ENCODE data around the gene LGR4. TPM values are rescaled to one million over a fixed set of nuclear protein-coding genes. Genes with fewer than 3 reads are reported as not detected.

The LGR4 gene
- total RNA-seq, 1 experiment from 2014 or later = 37.1 TPM

DNA sequence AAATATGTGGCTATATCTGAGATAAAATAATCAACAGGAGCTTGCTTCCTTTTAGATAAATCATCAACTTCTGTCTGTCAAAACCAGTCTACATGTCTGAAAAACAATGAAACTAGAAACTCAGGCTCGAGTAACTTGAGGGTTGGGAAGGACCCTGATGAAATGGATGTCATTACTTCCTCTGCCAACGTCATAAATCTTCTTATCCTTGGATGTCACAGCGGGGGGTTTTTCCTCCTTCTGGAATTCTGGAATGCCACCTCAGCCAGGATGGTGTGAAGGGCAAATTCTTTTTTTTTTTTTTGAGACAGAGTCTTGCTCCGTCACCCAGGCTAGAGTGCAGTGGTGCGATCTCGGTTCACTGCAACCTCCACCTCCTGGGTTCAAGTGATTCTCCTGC, 13.4 kb downstream of the LGR4 start:
- no TSS peak for BruUV-seq (replicated peaks)
- H3K4me1 Mint-ChIP-seq (ENCODE audit: low read depth, unreplicated experiment) = peaks cover 56% of the 10 kb centered on the region
- ChIA-PET POLR2A (no interaction called here), CTCF (interaction anchor here (0.6 to 0.7 kb wide), 2 partner anchors 13 to 226 kb away, joined by 3 to 15 read pairs; partner anchors contain the start of gene LGR4)
- no peaks in the 10 kb centered on the region for H3K27me3 Mint-ChIP-seq (ENCODE audit: insufficient read depth, unreplicated experiment)
- no peak overlapping the region for H3K27ac Mint-ChIP-seq (ENCODE audit: unreplicated experiment)
- peaks cover 10% of the 10 kb centered on the region for H3K9me3 Mint-ChIP-seq (ENCODE audit: unreplicated experiment)
- intact Hi-C loops (cut with micrococcal nuclease; ENCODE audit: unreplicated experiment) = no loop called here
- Histone ChIP-seq H3K4me3 (ENCODE audit: low read depth, low read length) (no peak overlapping the region), H3K4me1 (peaks cover 29% of the 10 kb centered on the region), H3K9me3 (no peaks in the 10 kb centered on the region), H3K36me3 (ENCODE audit: control insufficient read depth, insufficient read depth, low read length) (no peaks in the 10 kb centered on the region; the same call in 1 of the 2 replicates), H3K27me3 (replicated peaks; ENCODE audit: control insufficient read depth, insufficient read depth, low read length) (no peaks in the 10 kb centered on the region)
- TF ChIP-seq, protein P1, sequence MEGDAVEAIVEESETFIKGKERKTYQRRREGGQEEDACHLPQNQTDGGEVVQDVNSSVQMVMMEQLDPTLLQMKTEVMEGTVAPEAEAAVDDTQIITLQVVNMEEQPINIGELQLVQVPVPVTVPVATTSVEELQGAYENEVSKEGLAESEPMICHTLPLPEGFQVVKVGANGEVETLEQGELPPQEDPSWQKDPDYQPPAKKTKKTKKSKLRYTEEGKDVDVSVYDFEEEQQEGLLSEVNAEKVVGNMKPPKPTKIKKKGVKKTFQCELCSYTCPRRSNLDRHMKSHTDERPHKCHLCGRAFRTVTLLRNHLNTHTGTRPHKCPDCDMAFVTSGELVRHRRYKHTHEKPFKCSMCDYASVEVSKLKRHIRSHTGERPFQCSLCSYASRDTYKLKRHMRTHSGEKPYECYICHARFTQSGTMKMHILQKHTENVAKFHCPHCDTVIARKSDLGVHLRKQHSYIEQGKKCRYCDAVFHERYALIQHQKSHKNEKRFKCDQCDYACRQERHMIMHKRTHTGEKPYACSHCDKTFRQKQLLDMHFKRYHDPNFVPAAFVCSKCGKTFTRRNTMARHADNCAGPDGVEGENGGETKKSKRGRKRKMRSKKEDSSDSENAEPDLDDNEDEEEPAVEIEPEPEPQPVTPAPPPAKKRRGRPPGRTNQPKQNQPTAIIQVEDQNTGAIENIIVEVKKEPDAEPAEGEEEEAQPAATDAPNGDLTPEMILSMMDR (IDR thresholded peaks at IDR 0.05; ENCODE audit: insufficient read depth in 1 of 2, low read depth in 1 of 2, low read length in 1 of 2, severe bottlenecking in 1 of 2, unreplicated experiment in 1 of 2) = no peak
- DNase-seq = no peak
- peaks cover 6% of the 10 kb centered on the region for H3K36me3 Mint-ChIP-seq (ENCODE audit: insufficient read depth, unreplicated experiment)
- no peak overlapping the region for H3K4me3 Mint-ChIP-seq (ENCODE audit: unreplicated experiment)

DNA sequence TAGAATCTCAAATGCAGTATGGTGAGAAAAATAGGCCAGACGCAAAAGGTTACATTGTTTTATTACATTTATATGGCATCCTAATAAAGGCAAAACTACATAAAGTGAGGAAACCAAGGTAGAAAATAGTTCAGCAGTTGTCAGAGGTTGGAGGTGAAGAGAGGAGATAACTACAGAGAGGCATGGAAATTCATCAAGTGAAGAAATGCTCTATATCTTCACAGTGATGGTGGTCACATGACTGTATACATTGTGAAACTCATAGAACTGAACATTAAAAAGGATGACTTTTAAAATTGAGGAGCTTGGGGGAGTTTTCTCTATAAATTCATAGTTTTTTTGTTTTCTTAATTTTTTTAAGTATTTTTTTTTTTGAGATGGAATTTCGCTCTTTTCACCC, 14.4 kb downstream of the LGR4 start:
- no TSS peak for BruUV-seq (replicated peaks)
- ChIA-PET POLR2A (no interaction called here), CTCF (no interaction called here)
- H3K4me1 Mint-ChIP-seq (ENCODE audit: low read depth, unreplicated experiment) = peaks cover 47% of the 10 kb centered on the region
- H3K27me3 Mint-ChIP-seq (ENCODE audit: insufficient read depth, unreplicated experiment) = no peaks in the 10 kb centered on the region
- Histone ChIP-seq H3K4me3 (ENCODE audit: low read depth, low read length) (no peak overlapping the region), H3K36me3 (ENCODE audit: control insufficient read depth, insufficient read depth, low read length) (no peaks in the 10 kb centered on the region; the same call in 1 of the 2 replicates), H3K4me1 (peaks cover 34% of the 10 kb centered on the region), H3K9me3 (no peaks in the 10 kb centered on the region), H3K27me3 (replicated peaks; ENCODE audit: control insufficient read depth, insufficient read depth, low read length) (no peaks in the 10 kb centered on the region)
- no peak for DNase-seq
- peaks cover 6% of the 10 kb centered on the region for H3K36me3 Mint-ChIP-seq (ENCODE audit: insufficient read depth, unreplicated experiment)
- intact Hi-C loops (cut with micrococcal nuclease; ENCODE audit: unreplicated experiment) = no loop called here
- H3K27ac Mint-ChIP-seq (ENCODE audit: unreplicated experiment) = no peak overlapping the region
- no peak overlapping the region for H3K4me3 Mint-ChIP-seq (ENCODE audit: unreplicated experiment)
- TF ChIP-seq, protein P1 (IDR thresholded peaks at IDR 0.05; ENCODE audit: insufficient read depth in 1 of 2, low read depth in 1 of 2, low read length in 1 of 2, severe bottlenecking in 1 of 2, unreplicated experiment in 1 of 2) = no peak
- peaks cover 10% of the 10 kb centered on the region for H3K9me3 Mint-ChIP-seq (ENCODE audit: unreplicated experiment)

DNA sequence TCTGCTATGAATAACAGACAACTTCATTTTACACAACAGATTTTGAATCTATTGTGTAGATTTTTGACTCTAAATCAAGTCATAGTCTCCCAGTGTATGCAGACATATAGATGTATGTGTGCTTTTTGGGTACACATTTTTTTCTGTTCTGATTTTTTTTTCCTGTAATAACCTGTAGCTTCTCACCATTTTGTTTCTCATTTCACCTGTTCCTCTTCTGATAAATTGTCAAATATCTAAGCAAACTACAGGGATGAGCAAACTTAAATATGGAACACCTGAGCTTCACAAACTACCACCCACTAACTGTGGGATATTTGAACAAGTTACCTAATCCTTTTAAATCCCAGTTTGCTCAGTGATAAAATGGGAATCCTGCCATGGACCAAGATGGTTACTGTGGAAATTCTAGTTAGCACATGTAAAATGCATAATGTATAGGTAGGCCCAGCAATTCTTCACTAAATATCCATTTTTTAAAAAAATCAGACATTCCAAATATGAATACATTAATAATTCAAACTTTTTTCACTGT, 15.7 kb downstream of the LGR4 start:
- ChIA-PET CTCF (no interaction called here), POLR2A (no interaction called here)
- no peak for DNase-seq
- BruUV-seq (replicated peaks) = no TSS peak
- intact Hi-C loops (cut with micrococcal nuclease; ENCODE audit: unreplicated experiment) = no loop called here
- TF ChIP-seq, protein P1 (IDR thresholded peaks at IDR 0.05; ENCODE audit: insufficient read depth in 1 of 2, low read depth in 1 of 2, low read length in 1 of 2, severe bottlenecking in 1 of 2, unreplicated experiment in 1 of 2) = no peak
- Mint-ChIP-seq H3K4me3 (ENCODE audit: unreplicated experiment) (no peak overlapping the region), H3K36me3 (ENCODE audit: insufficient read depth, unreplicated experiment) (peaks cover 6% of the 10 kb centered on the region), H3K27ac (ENCODE audit: unreplicated experiment) (peak overlapping the region; percentile 55), H3K27me3 (ENCODE audit: insufficient read depth, unreplicated experiment) (no peaks in the 10 kb centered on the region), H3K9me3 (ENCODE audit: unreplicated experiment) (peaks cover 10% of the 10 kb centered on the region), H3K4me1 (ENCODE audit: low read depth, unreplicated experiment) (peaks cover 43% of the 10 kb centered on the region)
- H3K4me1 ChIP-seq = peaks cover 34% of the 10 kb centered on the region
- no peaks in the 10 kb centered on the region for H3K27me3 ChIP-seq (replicated peaks; ENCODE audit: control insufficient read depth, insufficient read depth, low read length)
- no peaks in the 10 kb centered on the region for H3K36me3 ChIP-seq (ENCODE audit: control insufficient read depth, insufficient read depth, low read length)
- H3K9me3 ChIP-seq = no peaks in the 10 kb centered on the region
- H3K4me3 ChIP-seq (ENCODE audit: low read depth, low read length) = no peak overlapping the region
